GM21619 (cell line): ENCODE data around the gene KRT73.

Experiments used
- ATAC-seq: cut with Tn5 transposase; IDR thresholded peaks from one replicate; pipeline ENCODE4 v1.9.1; 2021; ENCODE audit not compliant: unreplicated experiment

KRT73 gene

DNA sequence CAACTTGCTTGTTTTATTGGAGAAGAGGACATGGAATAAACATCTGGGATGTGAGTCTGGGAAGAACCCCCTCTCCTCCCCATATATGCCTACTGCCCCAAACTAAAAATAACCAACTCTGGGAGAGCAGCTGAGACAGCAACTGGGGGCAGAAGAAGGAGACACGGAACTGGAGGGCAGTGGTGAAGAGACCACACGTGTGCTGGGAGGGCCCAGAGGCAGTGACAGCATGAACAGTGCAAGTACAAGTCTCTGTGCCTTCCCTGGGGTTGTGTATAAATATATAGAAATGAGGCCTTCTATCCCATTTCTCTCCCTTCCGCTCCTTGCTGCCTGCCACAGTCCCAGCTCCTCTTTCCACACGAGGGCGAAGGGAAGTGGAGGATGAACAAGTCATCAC lies 4.0 kb upstream of the KRT73 start:
- no peak for ATAC-seq

- no peak for ATAC-seq
Observed at GRCh38 chr12:52618866-52619265, 507 bp upstream of the KRT73 start.

GRCh38 chr12:52617403-52617785 lies 965 bp downstream of the KRT73 start:
- no peak for ATAC-seq

GRCh38 chr12:52616680-52617402 lies 1.5 kb downstream of the KRT73 start:
- ATAC-seq, result no peak

- ATAC-seq, result no peak
Observed at GRCh38 chr12:52615912-52616311, 2.4 kb downstream of the KRT73 start.

- ATAC-seq, result no peak
Observed at GRCh38 chr12:52615208-52615868, 3.0 kb downstream of the KRT73 start.

DNA sequence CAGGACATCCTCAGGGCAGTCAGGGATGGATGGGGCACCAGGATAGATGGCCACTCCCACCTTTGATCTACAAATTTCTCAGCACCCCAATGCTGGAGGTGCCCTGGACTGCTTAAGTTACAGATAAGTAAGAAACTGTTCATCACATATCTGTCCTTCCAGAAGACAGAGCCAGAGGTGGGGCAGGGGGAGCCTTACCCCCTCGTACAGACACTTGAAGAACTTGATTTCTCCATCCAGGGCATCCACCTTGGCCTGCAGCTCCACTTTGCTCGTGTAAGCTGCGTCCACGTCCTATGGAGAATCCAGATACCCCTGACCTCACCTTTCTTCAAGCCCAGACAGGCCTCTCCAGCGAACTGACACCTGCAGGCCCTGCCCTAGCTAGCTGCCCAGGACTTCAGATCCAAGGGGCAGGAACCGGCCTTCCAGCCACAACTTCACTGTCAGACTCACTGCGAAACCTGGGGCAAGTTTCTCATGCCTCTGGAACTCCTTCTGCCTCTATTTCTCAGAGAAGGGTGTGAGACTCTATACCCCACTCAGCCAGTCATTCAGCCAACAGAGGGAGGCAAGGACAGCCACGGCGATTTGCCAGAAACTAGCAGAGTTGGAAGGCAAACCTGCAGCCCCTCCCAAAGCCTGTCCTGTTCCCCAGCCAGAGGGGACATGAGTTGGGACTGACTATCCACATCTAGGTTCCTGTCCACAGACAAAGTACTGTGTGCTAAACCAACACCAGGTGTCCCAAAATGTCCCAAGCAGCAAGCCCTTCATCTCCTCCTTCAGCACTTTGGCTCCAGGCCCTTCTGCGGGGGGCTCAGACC lies 3.8 kb downstream of the KRT73 start:
- no peak for ATAC-seq

DNA sequence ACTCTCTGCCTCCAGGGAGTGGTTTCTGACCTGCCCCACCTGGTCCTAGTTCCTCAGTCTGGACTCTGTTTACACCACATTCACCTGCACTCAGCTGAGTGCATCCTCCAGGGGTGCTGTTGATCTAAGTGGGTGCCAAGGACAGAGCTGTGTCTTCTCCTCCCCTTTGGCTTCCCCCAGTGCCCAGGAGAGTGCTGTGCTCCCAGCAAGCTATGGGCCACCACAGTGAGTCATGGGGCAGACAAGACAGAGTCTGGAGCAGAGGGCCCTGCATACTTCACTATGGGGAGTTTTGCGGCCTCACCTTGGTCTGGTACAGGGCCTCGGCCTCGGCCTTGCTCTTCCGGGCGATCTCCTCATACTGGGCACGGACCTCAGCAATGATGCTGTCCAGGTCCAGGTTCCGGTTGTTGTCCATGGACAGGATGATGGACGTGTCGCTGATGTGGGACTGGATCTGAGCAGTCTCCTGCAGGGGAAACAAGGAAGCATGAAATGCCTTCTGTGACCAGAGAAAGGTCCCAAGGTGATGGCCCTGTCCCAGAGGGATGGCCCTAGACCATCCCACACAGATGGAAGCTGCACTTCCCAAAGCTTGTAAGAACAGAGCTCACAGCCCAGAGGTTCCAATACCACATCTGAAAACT lies 4.9 kb downstream of the KRT73 start:
- ATAC-seq, result no peak

- no peak for ATAC-seq
Observed at GRCh38 chr12:52612431-52613383, 5.7 kb downstream of the KRT73 start.

- no peak for ATAC-seq
Observed at GRCh38 chr12:52611080-52611468, 7.3 kb downstream of the KRT73 start.

GRCh38 chr12:52608826-52609630 lies 9.3 kb downstream of the KRT73 start:
- no peak for ATAC-seq

DNA sequence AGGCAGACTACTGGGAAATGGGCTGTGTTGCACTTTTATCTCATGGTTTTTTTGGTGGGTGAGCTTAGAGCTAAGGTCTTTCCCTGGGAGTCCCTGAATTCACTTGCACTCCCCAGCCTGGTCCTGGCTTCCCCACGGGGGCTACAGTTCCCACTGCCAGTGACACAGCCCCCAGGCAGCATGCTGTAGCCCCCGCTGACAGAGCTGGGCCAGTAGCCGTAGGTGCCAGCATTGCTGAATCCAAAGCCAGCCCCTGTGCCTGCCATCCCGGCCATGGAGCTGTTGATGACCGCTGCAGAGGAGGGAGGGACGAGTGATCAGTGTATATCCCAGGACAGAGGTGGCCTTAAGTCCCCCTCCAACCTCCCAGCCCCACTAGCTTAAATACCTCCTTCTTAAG lies 10.2 kb downstream of the KRT73 start:
- no peak for ATAC-seq

DNA sequence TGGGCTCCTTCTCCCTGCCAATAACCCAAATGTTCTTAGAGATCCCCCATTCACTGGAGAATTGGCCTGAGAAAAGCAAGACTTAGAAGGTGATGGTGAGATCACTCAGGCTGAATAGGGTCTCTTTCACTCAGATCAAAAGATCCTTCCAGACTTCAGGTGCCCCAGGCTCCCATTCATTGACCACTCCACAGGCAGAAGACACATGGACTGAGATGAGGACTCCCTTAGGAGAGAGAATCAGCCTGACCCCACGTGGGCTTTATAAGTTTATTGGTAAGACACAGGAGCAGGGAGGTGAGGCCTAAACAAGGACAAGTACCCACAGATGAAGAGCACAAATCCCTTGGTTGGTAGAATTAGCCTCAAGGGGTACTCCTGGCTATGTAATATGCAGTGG lies 11.0 kb downstream of the KRT73 start:
- no peak for ATAC-seq

GRCh38 chr12:52606581-52607218 lies 11.7 kb downstream of the KRT73 start:
- no peak for ATAC-seq

DNA sequence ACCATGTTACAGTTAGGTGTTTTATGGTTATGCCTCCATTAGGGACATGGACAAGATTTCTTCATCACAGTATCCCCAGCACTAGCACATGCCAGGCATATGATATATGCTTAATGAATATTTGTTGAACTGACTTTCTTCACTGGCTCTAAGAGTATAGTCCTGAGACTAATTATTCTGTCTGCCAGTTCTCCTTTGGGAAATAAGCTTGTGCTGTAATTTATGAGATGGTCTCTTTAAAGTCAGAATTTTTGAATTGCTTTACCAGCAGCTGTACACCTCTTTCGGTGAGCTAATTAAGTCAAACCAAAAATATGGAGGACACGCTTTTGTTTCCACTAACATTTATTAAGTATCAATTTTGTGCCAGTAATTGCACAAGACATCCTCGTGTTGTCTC lies 12.3 kb downstream of the KRT73 start:
- ATAC-seq, result no peak

DNA sequence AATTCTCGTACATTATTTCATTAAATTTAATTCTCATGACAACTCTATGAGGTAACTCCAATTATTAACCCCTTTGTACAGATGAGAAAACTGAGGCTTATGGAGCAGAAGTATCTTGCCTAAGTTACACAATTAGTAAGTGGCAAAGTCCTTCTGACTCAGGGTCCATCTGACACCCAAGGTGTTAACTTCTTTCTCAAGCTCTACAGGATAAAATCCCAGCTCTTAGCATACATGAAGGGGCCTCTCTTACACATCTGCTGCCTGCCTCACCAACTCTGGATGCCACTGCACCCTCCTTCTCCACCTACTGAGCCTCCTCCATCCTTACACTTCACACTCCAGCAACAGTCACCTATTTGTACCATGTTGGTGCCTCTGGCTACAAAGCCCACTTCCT lies 12.8 kb downstream of the KRT73 start:
- ATAC-seq, result no peak

DNA sequence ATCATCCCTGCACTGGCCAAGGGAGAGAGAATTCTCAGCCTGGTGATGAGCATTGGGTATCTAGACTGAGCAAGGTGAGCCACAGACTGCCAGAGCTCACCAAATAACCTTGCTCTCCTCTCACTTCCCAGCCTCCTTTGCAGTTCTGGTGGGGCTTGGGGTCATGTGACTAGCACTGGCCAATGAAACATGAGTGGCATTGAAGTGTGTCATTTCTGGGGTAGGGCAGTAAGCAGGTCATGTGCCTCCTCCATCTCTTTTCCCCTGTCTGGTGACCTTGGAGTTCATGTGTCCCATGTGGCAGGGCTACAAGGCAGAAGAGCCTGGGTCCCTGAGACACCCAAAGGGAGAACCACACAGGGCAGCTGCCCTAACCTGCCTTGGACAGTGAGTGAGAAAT lies 13.5 kb downstream of the KRT73 start:
- no peak for ATAC-seq

GRCh38 chr12:52603314-52603713 lies 15.0 kb downstream of the KRT73 start:
- ATAC-seq, result no peak

DNA sequence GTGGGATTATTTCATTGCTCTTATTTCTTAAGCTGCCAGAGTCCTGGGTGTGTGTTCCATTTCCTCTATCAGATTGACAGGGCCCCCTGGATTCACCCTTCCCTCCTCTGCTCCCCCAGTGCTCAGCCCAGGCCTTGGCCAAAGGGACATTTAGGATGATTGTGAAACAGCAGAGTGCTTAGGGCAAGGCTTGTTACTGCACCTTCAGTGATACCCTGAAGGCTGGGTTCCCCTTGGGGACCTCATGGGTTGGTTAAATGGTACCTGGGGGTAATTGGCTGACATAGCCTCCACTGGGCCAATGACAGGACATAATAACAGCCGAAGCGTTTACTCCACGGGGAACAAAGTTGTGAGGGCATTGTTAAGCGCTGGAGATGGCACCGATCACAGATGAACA lies 15.8 kb downstream of the KRT73 start:
- ATAC-seq, result no peak
